ENCODE results near the gene ETS1. TPM values are rescaled to one million over a fixed set of nuclear protein-coding genes. Genes with fewer than 3 reads are reported as not detected.
A peak's percentile ranks its signal among the peaks of the same experiment; 100 is the strongest.

Gene ETS1
- total and polyA plus RNA-seq, 5 experiments from 2014 or later = 407 to 962 (median 433) TPM

DNA sequence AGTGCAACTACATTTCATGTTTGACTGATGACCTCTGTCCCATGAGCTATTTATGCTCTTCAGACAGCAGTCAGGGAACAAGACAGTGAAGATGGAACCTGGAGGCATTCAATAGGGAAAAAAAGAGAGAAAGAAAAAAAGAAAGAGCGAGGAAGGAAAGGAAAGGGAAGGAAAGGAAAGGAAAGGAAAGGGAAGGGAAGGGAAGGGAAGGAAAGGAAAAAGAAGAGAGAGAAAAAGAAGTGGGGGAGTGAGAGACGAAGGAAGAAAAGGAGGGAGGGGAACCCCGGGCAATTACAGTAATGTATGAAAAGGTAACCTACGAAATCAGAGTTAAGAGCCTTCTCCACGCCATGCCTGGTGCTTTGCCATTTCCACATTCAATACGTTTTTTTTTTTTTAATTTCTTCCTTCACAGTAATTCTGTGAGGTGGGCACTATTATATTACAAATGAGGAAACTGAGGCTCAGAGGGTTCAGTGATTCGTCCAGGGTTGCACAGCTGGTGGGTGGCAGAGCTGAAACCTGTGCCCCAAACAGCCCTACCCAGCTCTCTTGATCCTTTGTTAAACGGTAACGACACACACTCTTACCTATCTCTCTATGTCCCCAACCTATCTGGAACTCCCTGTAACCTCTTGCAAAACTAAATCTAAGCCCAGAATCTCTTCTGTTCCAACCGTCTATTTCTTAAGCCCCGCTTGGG is 39.3 kb downstream of the ETS1 start:
- peak in 2 of 10 donors; percentile 34 to 41 for DNase-seq
- H3K9me3 Mint-ChIP-seq = no peaks in the 10 kb centered on the region
- peak; percentile 33 to 38 for ATAC-seq

DNA sequence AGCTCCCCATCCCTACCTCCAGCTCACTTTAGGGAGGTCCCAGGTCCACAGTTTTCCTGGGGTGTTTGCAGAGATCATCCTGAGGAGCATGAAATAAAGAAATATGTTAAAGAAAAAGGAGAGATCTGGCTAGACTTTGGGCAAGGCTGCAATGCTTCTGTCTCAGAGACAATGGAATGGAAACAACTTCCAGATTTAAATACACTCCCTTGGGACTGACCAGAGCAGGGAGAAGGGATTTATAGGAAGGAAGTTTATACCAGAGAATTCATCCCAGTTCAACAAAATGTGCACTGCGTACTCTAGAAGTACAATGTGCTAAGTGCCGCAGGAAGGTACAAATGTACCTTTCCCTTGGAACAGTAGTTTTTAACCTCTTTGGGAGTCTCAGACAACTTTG is 40.4 kb downstream of the ETS1 start:
- Mint-ChIP-seq H3K4me3 (peak overlapping the region in 9 of 10 donors; percentile 46 to 93 (median 89)), H3K36me3 (no peaks in the 10 kb centered on the region), H3K4me1 (peaks cover 53 to 90% (median 86%) of the 10 kb centered on the region in 4 donors), H3K27ac (peak overlapping the region; percentile 83 to 100 (median 95)), H3K9me3 (no peaks in the 10 kb centered on the region), H3K27me3 (no peaks in the 10 kb centered on the region)
- POLR2A ChIA-PET = interaction anchor here (0.5 to 11.0 kb wide), 7 partner anchors 15 to 228 kb away, joined by 3 to 161 read pairs (median 22); no protein-coding TSS in a partner anchor
- ATAC-seq = no peak
- DNase-seq = no peak

More for the DNA sequence above, 39.3 kb downstream of the ETS1 start:
- H3K27ac Mint-ChIP-seq = peak overlapping the region; percentile 92 to 100 (median 95)
- peaks cover 54 to 94% (median 91%) of the 10 kb centered on the region in 4 donors for H3K4me1 Mint-ChIP-seq
- H3K27me3 Mint-ChIP-seq = no peaks in the 10 kb centered on the region
- no peaks in the 10 kb centered on the region for H3K36me3 Mint-ChIP-seq
- POLR2A ChIA-PET = interaction anchor here (0.6 to 11.0 kb wide), 23 partner anchors 8 to 225 kb away, joined by 3 to 161 read pairs (median 4); no protein-coding TSS in a partner anchor
- H3K4me3 Mint-ChIP-seq = peak overlapping the region; percentile 81 to 93 (median 88)

DNA sequence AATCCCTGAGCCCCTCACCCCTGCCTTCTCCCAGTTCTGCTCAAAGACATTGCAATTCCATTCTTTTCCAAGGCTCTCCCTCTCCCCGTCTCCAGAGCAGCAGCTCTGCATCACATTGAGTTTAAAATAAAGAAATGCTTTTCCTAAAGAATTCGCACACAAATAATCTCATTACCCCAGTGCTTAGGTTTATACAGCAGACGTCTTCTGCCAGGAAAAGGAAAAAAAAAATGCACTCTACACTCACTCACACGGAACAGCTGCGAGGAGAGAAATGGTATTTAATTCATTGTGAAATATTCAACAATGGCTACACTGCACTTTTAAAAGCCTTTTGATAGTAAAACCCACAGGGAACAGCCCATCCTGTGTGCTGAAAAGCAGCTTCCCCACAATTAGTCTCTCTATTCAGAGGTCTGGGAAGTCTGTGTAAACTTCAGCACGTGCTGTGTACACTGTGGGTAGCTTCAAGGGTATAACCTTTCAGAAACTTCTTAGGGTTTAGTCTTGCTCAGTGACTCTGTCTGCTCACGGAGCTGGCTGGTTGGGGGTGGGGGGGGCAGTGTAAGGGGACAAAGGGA is 42.8 kb downstream of the ETS1 start:
- POLR2A ChIA-PET = interaction anchor here (0.7 to 11.0 kb wide), 19 partner anchors 8 to 242 kb away, joined by 3 to 161 read pairs (median 4); no protein-coding TSS in a partner anchor
- H3K27me3 Mint-ChIP-seq = no peaks in the 10 kb centered on the region
- peak overlapping the region; percentile 60 to 100 (median 87) for H3K27ac Mint-ChIP-seq
- peaks cover 37 to 69% (median 65%) of the 10 kb centered on the region in 4 donors for H3K4me1 Mint-ChIP-seq
- H3K36me3 Mint-ChIP-seq = no peaks in the 10 kb centered on the region
- no peaks in the 10 kb centered on the region for H3K9me3 Mint-ChIP-seq
- peak overlapping the region; percentile 46 to 92 (median 78) for H3K4me3 Mint-ChIP-seq
- ATAC-seq = peak; percentile 78
- DNase-seq = peak in 2 of 10 donors; percentile 42 to 48

DNA sequence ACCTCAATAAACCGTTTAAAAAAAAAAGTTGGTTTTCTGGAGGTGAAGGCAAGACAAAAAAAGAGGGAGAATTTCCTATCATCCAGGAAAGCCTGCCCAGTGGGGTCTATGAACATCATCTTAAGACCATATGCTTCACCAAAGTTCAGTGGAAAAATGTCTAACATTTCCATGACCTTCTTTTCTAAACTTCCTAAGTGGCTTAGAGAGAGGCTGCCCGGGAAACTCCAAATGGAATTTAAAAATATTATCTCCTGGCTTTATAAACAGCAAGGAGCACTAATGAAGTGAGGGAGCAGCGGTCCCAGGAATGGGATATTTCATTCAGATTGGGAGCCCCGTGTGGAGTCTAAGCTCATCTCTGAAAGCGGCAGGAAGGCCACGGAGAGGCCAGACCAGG is 46.9 kb downstream of the ETS1 start:
- peak overlapping the region in 1 of 10 donors; percentile 45 for H3K27ac Mint-ChIP-seq
- H3K36me3 Mint-ChIP-seq = no peaks in the 10 kb centered on the region
- no peaks in the 10 kb centered on the region for H3K9me3 Mint-ChIP-seq
- POLR2A ChIA-PET = interaction anchor here (0.6 to 11.0 kb wide), 6 partner anchors 8 to 64 kb away, joined by 4 to 161 read pairs (median 6); no protein-coding TSS in a partner anchor
- no peak for DNase-seq
- H3K4me3 Mint-ChIP-seq = no peak overlapping the region
- no peaks in the 10 kb centered on the region for H3K27me3 Mint-ChIP-seq
- H3K4me1 Mint-ChIP-seq = peaks cover 25 to 52% (median 35%) of the 10 kb centered on the region in 4 donors
- no peak for ATAC-seq

DNA sequence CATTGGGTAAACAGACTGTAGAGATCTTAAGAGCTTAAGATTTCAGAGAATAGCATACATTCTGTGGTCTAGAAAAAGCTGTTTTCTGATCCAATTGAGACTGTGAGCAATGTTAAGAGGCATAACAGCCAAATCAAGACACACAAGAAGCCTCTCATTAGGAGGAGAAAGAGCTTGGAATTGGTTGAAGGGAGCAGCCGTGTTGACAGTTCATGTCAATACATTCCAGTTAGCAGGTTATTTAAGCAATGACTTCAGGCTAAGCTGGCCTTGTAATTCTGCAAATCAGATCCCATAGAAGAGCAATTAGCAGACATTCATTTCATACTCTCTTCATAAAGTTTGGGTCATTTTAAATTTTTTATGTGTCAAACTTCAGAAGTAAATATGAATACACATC is 50.9 kb downstream of the ETS1 start:
- POLR2A ChIA-PET = interaction anchor here (0.9 to 2.9 kb wide), 4 partner anchors 8 to 13 kb away, joined by 3 to 12 read pairs (median 6); no protein-coding TSS in a partner anchor

DNA sequence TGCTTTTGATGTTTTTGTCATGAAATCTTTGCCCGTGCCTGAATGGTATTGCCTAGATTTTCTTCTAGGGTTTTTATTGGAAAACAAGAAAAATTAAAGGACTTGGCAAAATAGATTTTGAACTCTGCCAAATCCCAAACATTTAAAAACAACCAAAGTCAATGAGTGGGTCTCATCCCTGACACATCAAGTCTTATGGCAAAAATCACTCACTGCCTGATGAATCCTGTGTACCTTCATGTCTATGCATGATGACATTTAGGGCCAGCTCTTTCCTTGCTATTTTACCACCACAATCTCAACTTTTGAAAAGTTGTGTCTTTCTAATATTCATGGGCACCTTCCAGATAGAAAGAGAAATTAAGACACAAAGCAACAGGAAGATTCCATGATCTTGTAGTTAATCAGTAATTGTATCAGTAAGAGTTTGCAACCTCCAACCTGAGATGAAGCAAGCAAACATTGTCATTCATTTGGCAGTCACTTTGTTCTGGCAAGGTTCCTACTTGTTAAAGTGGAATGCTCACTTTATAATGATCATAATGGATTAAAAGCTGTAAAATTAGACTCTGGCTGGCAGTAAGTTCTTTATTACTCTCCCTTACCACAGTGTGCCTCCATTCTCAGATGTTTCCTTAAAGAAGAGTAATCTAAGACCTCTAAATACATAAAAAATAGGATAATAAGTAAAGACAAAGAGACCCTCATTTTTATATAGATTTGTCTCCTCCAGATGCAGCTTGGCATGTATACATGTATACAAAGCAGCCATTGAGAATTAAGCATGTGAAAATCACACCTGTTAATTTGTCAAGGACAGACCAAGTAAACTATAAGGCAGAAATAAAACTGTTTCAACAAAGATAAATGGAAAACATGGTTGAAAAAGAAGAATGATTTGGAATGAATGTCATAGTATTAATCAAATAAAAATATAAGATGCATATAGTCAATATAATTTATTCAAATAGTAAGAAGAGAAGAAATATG is 51.6 kb downstream of the ETS1 start:
- ATAC-seq (no peak), DNase-seq (no peak)
- peak overlapping the region in 1 of 10 donors; percentile 15 for H3K27ac Mint-ChIP-seq
- no peaks in the 10 kb centered on the region for H3K9me3 Mint-ChIP-seq
- peaks cover 19 to 40% (median 23%) of the 10 kb centered on the region in 4 donors for H3K4me1 Mint-ChIP-seq
- no peaks in the 10 kb centered on the region for H3K27me3 Mint-ChIP-seq
- no peaks in the 10 kb centered on the region for H3K36me3 Mint-ChIP-seq
- peak overlapping the region in 1 of 10 donors; percentile 5 for H3K4me3 Mint-ChIP-seq
- POLR2A ChIA-PET = interaction anchor here (0.8 to 2.9 kb wide), 6 partner anchors 8 to 38 kb away, joined by 3 to 12 read pairs (median 4); no protein-coding TSS in a partner anchor

More for the DNA sequence above, 50.9 kb downstream of the ETS1 start:
- Mint-ChIP-seq H3K4me3 (no peak overlapping the region), H3K27me3 (no peaks in the 10 kb centered on the region), H3K27ac (no peak overlapping the region), H3K9me3 (no peaks in the 10 kb centered on the region), H3K36me3 (no peaks in the 10 kb centered on the region), H3K4me1 (peaks cover 19 to 40% (median 23%) of the 10 kb centered on the region in 4 donors)
- ATAC-seq = no peak
- DNase-seq = no peak

DNA sequence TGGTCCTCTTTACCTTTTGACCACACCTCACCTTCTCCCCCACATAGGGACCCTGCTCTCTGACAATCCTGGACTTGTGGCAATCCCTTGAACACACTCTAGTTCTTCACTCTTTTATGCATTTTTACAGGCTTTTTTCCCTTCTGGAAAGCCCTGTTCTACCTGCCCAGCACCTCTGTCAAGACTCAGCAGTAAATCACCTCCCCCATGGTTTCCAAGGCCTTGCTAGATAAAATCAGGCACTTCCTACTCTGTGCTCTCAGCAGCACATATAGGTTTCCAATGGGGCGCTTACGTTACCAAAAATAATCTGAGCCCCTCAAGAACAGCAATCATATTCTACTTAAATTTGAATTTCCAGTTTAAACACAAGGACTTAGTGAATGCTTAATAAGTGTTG is 53.9 kb downstream of the ETS1 start:
- H3K36me3 Mint-ChIP-seq = no peaks in the 10 kb centered on the region
- H3K4me3 Mint-ChIP-seq = no peak overlapping the region
- H3K27ac Mint-ChIP-seq = peak overlapping the region in 6 of 10 donors; percentile 17 to 50 (median 40)
- no peak for DNase-seq
- no peaks in the 10 kb centered on the region for H3K27me3 Mint-ChIP-seq
- POLR2A ChIA-PET = interaction anchor here (0.6 to 2.9 kb wide), 2 partner anchors 11 to 343 kb away, joined by 3 to 12 read pairs; no protein-coding TSS in a partner anchor
- no peak for ATAC-seq
- H3K4me1 Mint-ChIP-seq = peaks cover 30 to 57% (median 36%) of the 10 kb centered on the region in 4 donors
- peaks cover 0 to 2% (median 0%) of the 10 kb centered on the region in 9 donors for H3K9me3 Mint-ChIP-seq

DNA sequence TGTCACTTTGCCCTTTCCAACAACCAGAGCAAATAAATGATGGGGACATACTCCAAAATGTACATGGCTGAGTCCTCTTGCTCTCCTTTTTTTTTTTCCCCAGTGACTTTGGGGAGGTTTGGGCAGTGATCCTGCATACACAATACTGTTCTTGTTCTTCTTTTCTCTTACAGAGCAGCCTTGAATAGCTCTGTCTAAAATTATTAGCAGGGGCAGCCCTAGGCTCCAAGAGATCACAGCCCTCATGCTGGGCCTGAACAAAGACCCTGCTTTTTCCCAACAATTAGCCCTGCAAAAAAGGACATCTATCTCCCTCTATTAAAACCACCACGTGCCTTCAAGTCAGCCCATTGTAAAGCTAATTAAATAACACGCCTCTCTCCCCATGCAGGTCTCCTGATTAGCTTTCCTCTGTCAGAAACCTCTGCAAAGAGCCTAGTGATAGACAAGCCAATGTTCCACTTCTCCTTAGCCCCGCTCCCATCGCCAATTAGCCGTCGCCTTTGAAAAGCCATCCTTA is 54.7 kb downstream of the ETS1 start:
- H3K4me1 Mint-ChIP-seq = peaks cover 37 to 65% (median 45%) of the 10 kb centered on the region in 4 donors
- peak overlapping the region in 2 of 10 donors; percentile 22 to 31 for H3K27ac Mint-ChIP-seq
- peaks cover 0 to 2% (median 0%) of the 10 kb centered on the region in 9 donors for H3K9me3 Mint-ChIP-seq
- no peak overlapping the region for H3K4me3 Mint-ChIP-seq
- POLR2A ChIA-PET = interaction anchor here (0.6 to 1.6 kb wide), 5 partner anchors 8 to 78 kb away, joined by 4 to 8 read pairs (median 4); no protein-coding TSS in a partner anchor
- ATAC-seq (no peak), DNase-seq (no peak)
- no peaks in the 10 kb centered on the region for H3K36me3 Mint-ChIP-seq
- H3K27me3 Mint-ChIP-seq = no peaks in the 10 kb centered on the region

DNA sequence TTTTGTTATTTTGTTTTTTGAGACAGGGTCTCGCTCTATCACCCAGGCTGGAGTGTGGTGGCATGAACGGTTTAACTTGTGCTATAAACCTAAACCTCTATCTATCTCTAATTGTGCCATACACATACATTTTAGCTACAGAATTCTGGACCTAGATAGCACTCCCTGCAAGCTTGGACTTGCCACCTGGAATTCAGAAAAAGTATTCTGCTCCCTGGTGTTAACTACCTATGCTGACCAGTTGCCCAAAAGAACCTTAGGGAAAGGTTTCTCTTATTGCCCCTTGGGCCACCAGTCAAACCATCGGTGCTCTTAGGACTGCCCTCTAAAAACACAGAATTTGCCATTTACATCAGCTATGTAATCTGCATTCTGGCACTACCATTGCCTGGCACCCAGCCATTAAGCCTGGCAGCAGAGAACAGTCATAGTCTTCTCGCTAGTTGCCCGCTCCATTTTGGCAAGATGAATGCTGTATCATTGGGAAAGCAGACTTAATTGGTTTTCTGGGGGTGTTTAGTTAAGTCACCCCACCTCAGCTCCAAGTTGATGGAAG is 55.3 kb downstream of the ETS1 start:
- DNase-seq (no peak), ATAC-seq (no peak)
- Mint-ChIP-seq H3K36me3 (no peaks in the 10 kb centered on the region), H3K4me1 (peaks cover 37 to 67% (median 50%) of the 10 kb centered on the region in 4 donors), H3K27me3 (no peaks in the 10 kb centered on the region), H3K9me3 (peaks cover 0 to 2% (median 0%) of the 10 kb centered on the region in 9 donors), H3K27ac (peak overlapping the region in 3 of 10 donors; percentile 5 to 34 (median 10)), H3K4me3 (no peak overlapping the region)
- POLR2A ChIA-PET = interaction anchor here (1.0 to 1.6 kb wide), 5 partner anchors 9 to 16 kb away, joined by 4 to 8 read pairs (median 4); no protein-coding TSS in a partner anchor

DNA sequence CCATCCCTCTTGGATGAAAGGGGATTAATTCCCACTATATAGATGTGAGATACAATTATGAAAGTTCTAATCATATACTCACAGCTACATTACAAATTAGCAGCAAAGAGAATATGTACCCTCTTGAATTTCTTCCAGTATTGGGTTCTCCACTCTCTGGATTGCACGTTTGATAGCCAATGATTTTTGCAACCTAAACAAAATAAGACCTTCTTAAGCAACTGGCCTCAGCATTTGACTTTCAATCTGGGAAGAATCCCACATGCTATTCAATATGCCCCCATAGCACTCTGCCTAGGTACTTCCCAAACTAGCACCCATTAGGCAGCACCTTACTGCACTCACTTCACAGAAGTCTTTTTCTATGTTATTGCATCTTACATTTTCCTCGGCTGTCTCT is 55.8 kb downstream of the ETS1 start:
- Mint-ChIP-seq H3K27me3 (no peaks in the 10 kb centered on the region), H3K27ac (peak overlapping the region in 2 of 10 donors; percentile 5 to 34), H3K4me1 (peaks cover 40 to 67% (median 54%) of the 10 kb centered on the region in 4 donors), H3K4me3 (no peak overlapping the region), H3K9me3 (peaks cover 0 to 2% (median 0%) of the 10 kb centered on the region in 9 donors), H3K36me3 (no peaks in the 10 kb centered on the region)
- POLR2A ChIA-PET = interaction anchor here (1.1 to 17.9 kb wide), 5 partner anchors 9 to 93 kb away, joined by 4 to 476 read pairs (median 5); no protein-coding TSS in a partner anchor
- ATAC-seq (no peak), DNase-seq (no peak)

Measured in naive thymus-derived CD8-positive, alpha-beta T cell (primary cell).